Hippocampal formation (tissue), 2 donors: ENCODE data around the gene RASSF5.
"Not testable (repeated sequence)": the region's sequence is repeated elsewhere in the genome, so short reads cannot be mapped to it uniquely, and the experiment has no call there.

ENCODE experiments used
- DNase-seq, 2 donors: peaks; one replicate each; lab custom pipeline; 2025; lab: John Stamatoyannopoulos, UW

RASSF5 gene

GRCh38 chr1:206570529-206570928 lies 63.2 kb downstream of the RASSF5 start:
- no peak for DNase-seq

- no peak for DNase-seq
Measured at GRCh38 chr1:206572835-206573234, 65.5 kb downstream of the RASSF5 start.

DNA sequence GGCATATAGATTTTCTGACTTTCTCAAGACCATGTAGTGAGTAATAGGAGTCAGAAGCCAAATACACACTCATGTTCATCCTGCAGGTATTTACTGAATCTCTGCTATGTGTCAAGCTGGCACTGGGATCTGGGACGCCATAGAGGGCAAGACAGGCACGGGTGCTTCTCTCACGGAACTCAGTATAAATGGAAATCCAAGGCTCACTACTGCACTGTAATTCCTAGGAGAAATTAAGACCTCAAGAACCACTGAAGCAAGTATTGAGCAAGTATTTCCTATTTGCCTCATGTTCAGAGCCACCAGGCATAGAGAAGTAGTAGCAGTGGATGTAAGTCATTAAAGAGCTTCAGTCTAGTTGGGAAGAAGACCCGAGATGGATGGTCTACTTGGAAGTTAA lies 66.0 kb downstream of the RASSF5 start:
- no peak for DNase-seq

GRCh38 chr1:206573762-206574161 lies 66.4 kb downstream of the RASSF5 start:
- no peak for DNase-seq

GRCh38 chr1:206575165-206575893 lies 68.0 kb downstream of the RASSF5 start:
- DNase-seq = no peak

DNA sequence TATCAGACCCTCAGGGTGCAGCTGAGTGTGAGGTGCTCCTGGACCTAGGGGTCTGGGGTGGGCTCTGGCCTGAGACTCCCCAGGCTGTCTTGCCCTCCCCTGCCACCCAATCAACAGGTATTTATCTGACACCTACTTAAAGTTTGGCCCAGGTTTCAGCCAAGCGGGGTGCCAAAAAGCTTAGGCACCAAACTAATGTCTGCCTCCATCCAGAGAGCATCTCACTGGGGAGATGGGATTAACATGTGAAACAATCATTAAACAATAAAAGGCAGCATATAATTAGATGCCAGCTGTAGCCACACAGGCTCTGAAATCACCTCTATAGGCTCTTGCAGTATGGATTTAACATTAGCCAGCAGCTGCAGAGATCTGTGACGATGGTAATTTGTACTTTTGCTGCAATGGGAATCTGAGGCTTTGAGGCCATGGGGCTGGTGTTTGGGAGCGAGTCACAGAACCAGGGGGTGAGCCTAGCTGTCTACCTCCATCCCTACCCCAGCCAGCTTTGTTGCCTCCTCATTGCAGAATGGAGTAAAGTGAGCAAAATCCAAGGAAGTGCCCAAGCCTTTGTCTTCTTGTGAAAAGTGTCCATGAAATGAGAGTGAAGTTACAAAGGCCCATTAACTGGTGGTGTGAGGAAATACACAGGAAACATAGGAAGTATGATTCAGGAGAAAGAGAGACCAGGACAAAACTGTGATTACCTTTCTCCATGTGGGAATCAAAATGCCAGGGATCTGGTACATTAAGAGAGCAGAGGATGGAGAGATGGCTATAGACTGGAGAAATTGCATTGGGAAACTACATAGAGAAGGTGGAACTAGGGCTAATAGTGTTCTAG lies 68.8 kb downstream of the RASSF5 start:
- DNase-seq = no peak

DNA sequence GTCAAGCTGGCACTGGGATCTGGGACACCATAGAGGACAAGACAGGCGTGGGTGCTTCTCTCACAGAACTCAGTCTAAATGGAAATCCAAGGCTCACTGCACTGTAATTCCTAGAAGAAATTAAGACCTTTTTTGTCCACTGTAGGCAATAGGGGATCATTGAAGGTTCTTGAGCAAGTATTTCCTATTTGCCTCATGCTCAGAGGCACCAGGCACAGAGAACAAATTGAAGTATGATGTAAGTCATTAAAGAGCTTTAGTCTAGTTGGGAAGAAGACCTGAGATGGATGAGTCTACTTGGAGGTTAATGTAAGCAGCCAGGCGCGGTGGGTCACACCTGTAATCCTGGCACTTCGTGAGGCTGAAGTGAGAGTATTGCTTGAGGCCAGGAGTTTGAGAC lies 70.3 kb downstream of the RASSF5 start:
- no peak for DNase-seq

GRCh38 chr1:206578068-206578977 lies 71.0 kb downstream of the RASSF5 start:
- DNase-seq = no peak

- DNase-seq = no peak
Measured at GRCh38 chr1:206578978-206579374, 71.6 kb downstream of the RASSF5 start.

- DNase-seq = peak; percentile 46 to 47
Measured at GRCh38 chr1:206579747-206580437, 72.6 kb downstream of the RASSF5 start.

DNA sequence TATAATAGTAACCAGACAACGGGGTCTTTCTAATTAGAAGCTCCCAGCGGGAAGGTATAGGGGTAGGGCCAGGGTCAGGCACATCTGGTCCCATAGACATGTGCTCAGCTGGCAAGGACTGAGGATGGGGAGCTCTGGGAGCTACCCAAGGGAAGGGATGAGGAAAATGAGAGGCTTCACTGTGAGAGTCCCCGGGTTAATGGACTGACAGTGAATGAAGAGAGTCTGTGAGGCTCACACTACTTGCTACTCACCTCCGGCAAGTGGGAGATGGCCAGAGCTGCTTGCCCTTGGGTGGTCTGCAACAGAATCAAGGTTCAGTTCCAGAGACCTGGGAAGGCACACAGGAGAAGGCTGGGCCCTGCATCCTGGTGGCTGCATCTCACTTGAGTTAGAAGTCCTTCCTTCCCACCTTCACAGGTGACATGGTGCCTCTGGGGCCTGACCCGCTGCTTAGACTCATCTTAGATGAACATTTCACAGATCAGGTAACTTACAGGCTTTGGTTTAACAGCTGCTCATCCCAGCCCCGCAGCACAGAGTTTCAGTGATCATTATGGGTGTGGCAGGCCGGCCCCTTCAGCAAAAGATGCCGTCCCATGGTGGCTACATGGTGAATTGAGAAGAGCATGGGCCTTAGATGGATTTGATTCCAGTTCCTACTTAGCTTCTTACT lies 73.2 kb downstream of the RASSF5 start:
- no peak for DNase-seq

- DNase-seq = not testable (repeated sequence)
Measured at GRCh38 chr1:206581114-206581497, 73.8 kb downstream of the RASSF5 start.

DNA sequence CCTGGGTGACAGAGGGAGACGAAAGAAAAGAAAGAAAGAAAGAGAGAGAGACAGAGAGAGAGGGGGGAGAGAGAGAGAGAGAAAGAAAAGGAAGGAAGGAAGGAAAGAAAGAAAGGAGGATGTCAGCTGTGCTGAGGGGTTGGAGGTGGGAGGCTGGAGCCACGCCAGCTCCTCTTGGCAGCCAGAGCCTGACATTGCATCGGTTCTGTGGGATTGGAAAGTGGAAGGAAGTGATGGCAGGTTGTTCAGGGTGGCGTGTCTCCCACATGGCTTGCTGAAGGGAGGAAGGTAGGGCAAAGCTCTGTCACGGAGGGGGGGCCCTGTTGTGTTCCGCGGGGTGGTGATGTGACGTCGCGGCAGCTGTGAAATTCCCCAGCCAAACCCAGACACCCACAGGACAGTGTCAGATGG lies 74.2 kb downstream of the RASSF5 start:
- DNase-seq = no peak

DNA sequence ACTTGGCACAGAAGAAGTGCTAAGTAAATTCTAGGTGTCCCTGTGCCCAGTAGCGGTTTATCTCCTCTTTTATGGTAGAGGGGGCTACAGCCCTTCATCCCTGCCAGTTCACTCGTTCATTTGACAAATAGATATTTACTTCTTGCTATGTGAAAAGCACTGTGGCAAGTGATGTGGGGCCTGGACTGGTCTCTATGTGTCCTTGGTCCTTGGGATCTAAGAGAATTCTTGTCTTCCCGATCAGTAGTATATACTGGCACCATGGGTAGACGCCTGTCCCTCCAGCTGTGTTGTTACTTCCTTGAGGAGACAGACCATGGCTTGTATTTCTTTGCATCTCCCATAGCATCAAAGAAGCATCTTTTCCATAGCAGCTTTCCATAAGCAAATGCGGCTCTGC lies 75.2 kb downstream of the RASSF5 start:
- no peak for DNase-seq

- no peak for DNase-seq
Measured at GRCh38 chr1:206582971-206583706, 75.8 kb downstream of the RASSF5 start.

- peak; percentile 64 to 68 for DNase-seq
Measured at GRCh38 chr1:206583707-206584648, 76.6 kb downstream of the RASSF5 start.

GRCh38 chr1:206584683-206585082 lies 77.4 kb downstream of the RASSF5 start:
- DNase-seq = no peak

GRCh38 chr1:206586501-206587445 lies 79.4 kb downstream of the RASSF5 start:
- DNase-seq = no peak
